Activated CD4-positive, alpha-beta T cell treated with anti-CD3 and anti-CD28 coated beads for 36 hours (primary cell): ENCODE measurements around the gene USP10. TPM values are rescaled to one million over a fixed set of nuclear protein-coding genes. Genes with fewer than 3 reads are reported as not detected.
A peak's percentile ranks its signal among the peaks of the same experiment; 100 is the strongest.
"Not testable (repeated sequence)": the region's sequence is repeated elsewhere in the genome, so short reads cannot be mapped to it uniquely, and the experiment has no call there.

ENCODE experiments used
- ATAC-seq: fragments of 200-7000 bp; cut with Tn5 transposase; one replicate; pipeline ENCODE4 v1.10.0; 2021; ENCODE audit warnings: mild to moderate bottlenecking, moderate library complexity
- CTCF ChIA-PET: fragments of 350-600 bp; sonication (Branson Sonifier 250); formaldehyde crosslinking; loops from one replicate; lab custom pipeline; 2021; ENCODE audit warnings: antibody characterized with exemption; lab: Charles Lee
- POLR2A ChIA-PET: fragments of 350-600 bp; sonication (Branson Sonifier 250); formaldehyde crosslinking; loops from one replicate; lab custom pipeline; 2021; ENCODE audit warnings: antibody characterized with exemption, inconsistent platforms; lab: Charles Lee
- DNase-seq: peaks from one replicate; pipeline ENCODE4 v3.0.0-alpha.2; 2020
- H3K27ac Mint-ChIP-seq: one replicate; pipeline ENCODE4 v1.8.0; 2021; ENCODE audit warnings: mixed read lengths
- H3K27me3 Mint-ChIP-seq: one replicate; pipeline ENCODE4 v1.8.0; 2021; ENCODE audit warnings: mixed read lengths
- H3K36me3 Mint-ChIP-seq: one replicate; pipeline ENCODE4 v1.8.0; 2021; ENCODE audit warnings: low read depth, mixed read lengths
- H3K4me1 Mint-ChIP-seq: one replicate; pipeline ENCODE4 v1.8.0; 2021; ENCODE audit warnings: mixed read lengths
- H3K4me3 Mint-ChIP-seq: one replicate; pipeline ENCODE4 v1.8.0; 2021; ENCODE audit warnings: mild to moderate bottlenecking, moderate library complexity, mixed read lengths
- H3K9me3 Mint-ChIP-seq: one replicate; pipeline ENCODE4 v1.8.0; 2021; ENCODE audit warnings: low read depth, mixed read lengths
- intact Hi-C, 2 experiments: fragments of 100-400 bp; cut with DNase I in 1 of 2; cut with micrococcal nuclease in 1 of 2; formaldehyde crosslinking; loops; one replicate each; pipeline versions ENCODE4 v1.14.2 to v1.15.1; 2022 to 2024; cut with DNase I, micrococcal nuclease
- total RNA-seq, 2 experiments: library from RNA; stranded (reverse); gene quantifications; one replicate each; pipeline ENCODE4 v1.2.3, GENCODE V29; 2021

USP10 gene
- total RNA-seq, 2 experiments from 2014 or later = 117 to 133 TPM

GRCh38 chr16:84728853-84729424, 29.1 kb downstream of the USP10 start:
- Mint-ChIP-seq H3K27ac (no peak overlapping the region), H3K36me3 (peaks cover 3% of the 10 kb centered on the region), H3K9me3 (no peaks in the 10 kb centered on the region), H3K4me1 (peaks cover 70% of the 10 kb centered on the region), H3K27me3 (no peaks in the 10 kb centered on the region), H3K4me3 (no peak overlapping the region)
- ChIA-PET POLR2A (interaction anchor here (0.7 kb wide), 1 partner anchor 18 kb away, joined by 3 read pairs; no protein-coding TSS in a partner anchor), CTCF (interaction anchor here (0.8 to 4.1 kb wide), 9 partner anchors 10 to 108 kb away, joined by 3 to 35 read pairs (median 5); no protein-coding TSS in a partner anchor)
- ATAC-seq (no peak), DNase-seq (no peak)
- intact Hi-C loops = loop anchor here (5.0 kb wide), 2 partner anchors 217 to 452 kb away; no protein-coding TSS in a partner anchor

GRCh38 chr16:84729716-84730320, 30.0 kb downstream of the USP10 start:
- DNase-seq (no peak), ATAC-seq (no peak)
- Mint-ChIP-seq H3K4me1 (peaks cover 61% of the 10 kb centered on the region), H3K27ac (peak overlapping the region; percentile 39), H3K9me3 (no peaks in the 10 kb centered on the region), H3K4me3 (no peak overlapping the region), H3K36me3 (peaks cover 9% of the 10 kb centered on the region), H3K27me3 (no peaks in the 10 kb centered on the region)
- ChIA-PET POLR2A (no interaction called here), CTCF (interaction anchor here (0.6 to 4.1 kb wide), 16 partner anchors 9 to 385 kb away, joined by 3 to 35 read pairs (median 4); no protein-coding TSS in a partner anchor)
- intact Hi-C loops = loop anchor here (5.0 kb wide), 2 partner anchors 218 to 453 kb away; no protein-coding TSS in a partner anchor

- Mint-ChIP-seq H3K27ac (no peak overlapping the region), H3K9me3 (no peaks in the 10 kb centered on the region), H3K27me3 (no peaks in the 10 kb centered on the region), H3K4me1 (peaks cover 60% of the 10 kb centered on the region), H3K4me3 (peak overlapping the region; percentile 16), H3K36me3 (peaks cover 14% of the 10 kb centered on the region)
- ChIA-PET POLR2A (no interaction called here), CTCF (interaction anchor here (0.6 to 4.1 kb wide), 10 partner anchors 9 to 384 kb away, joined by 3 to 35 read pairs (median 4); no protein-coding TSS in a partner anchor)
- intact Hi-C loops = no loop called here
- peak; percentile 64 for DNase-seq
- ATAC-seq = peak; percentile 85
Observed at GRCh38 chr16:84730406-84731106, 30.8 kb downstream of the USP10 start.

GRCh38 chr16:84732332-84732673, 32.5 kb downstream of the USP10 start:
- intact Hi-C loops, ATAC-seq, DNase-seq, H3K4me3 Mint-ChIP-seq, H3K27me3 Mint-ChIP-seq, POLR2A ChIA-PET, H3K27ac Mint-ChIP-seq, H3K9me3 Mint-ChIP-seq: not testable (repeated sequence)
- CTCF ChIA-PET = interaction anchor here (1.0 to 4.1 kb wide), 4 partner anchors 8 to 60 kb away, joined by 3 to 12 read pairs (median 4); no protein-coding TSS in a partner anchor
- peaks cover 58% of the 10 kb centered on the region for H3K4me1 Mint-ChIP-seq
- peaks cover 19% of the 10 kb centered on the region for H3K36me3 Mint-ChIP-seq

GRCh38 chr16:84732674-84733352, 33.0 kb downstream of the USP10 start:
- Mint-ChIP-seq H3K4me1 (peaks cover 59% of the 10 kb centered on the region), H3K27ac (no peak overlapping the region), H3K4me3 (no peak overlapping the region), H3K9me3 (no peaks in the 10 kb centered on the region), H3K36me3 (peaks cover 19% of the 10 kb centered on the region), H3K27me3 (no peaks in the 10 kb centered on the region)
- ChIA-PET CTCF (interaction anchor here (1.5 to 2.7 kb wide), 2 partner anchors 22 to 60 kb away, joined by 5 to 14 read pairs; no protein-coding TSS in a partner anchor), POLR2A (no interaction called here)
- no peak for ATAC-seq
- intact Hi-C loops = no loop called here
- no peak for DNase-seq

GRCh38 chr16:84735849-84736586, 36.2 kb downstream of the USP10 start:
- POLR2A ChIA-PET = interaction anchor here (0.7 kb wide), 1 partner anchor 84 kb away, joined by 5 read pairs; no protein-coding TSS in a partner anchor
- no peaks in the 10 kb centered on the region for H3K9me3 Mint-ChIP-seq
- no peak overlapping the region for H3K4me3 Mint-ChIP-seq
- ATAC-seq = peak; percentile 12
- no peaks in the 10 kb centered on the region for H3K27me3 Mint-ChIP-seq
- peaks cover 54% of the 10 kb centered on the region for H3K4me1 Mint-ChIP-seq
- DNase-seq = peak; percentile 39
- peaks cover 24% of the 10 kb centered on the region for H3K36me3 Mint-ChIP-seq
- H3K27ac Mint-ChIP-seq = peak overlapping the region; percentile 24
- intact Hi-C loops = loop anchor here in 1 of 2 experiments (5.0 kb wide), 1 partner anchor 34 kb away; no protein-coding TSS in a partner anchor
- CTCF ChIA-PET = interaction anchor here (0.7 to 7.1 kb wide), 9 partner anchors 10 to 236 kb away, joined by 3 to 74 read pairs (median 4); no protein-coding TSS in a partner anchor

- ChIA-PET CTCF (interaction anchor here (0.5 to 7.1 kb wide), 25 partner anchors 8 to 318 kb away, joined by 3 to 74 read pairs (median 6); no protein-coding TSS in a partner anchor), POLR2A (no interaction called here)
- intact Hi-C loops = loop anchor here (1.0 to 5.0 kb wide), 5 partner anchors 35 to 233 kb away; no protein-coding TSS in a partner anchor
- Mint-ChIP-seq H3K9me3 (no peaks in the 10 kb centered on the region), H3K36me3 (peaks cover 35% of the 10 kb centered on the region), H3K27ac (peak overlapping the region; percentile 67), H3K27me3 (no peaks in the 10 kb centered on the region), H3K4me3 (no peak overlapping the region), H3K4me1 (peaks cover 58% of the 10 kb centered on the region)
- DNase-seq (no peak), ATAC-seq (no peak)
Observed at GRCh38 chr16:84737192-84738011, 37.6 kb downstream of the USP10 start.

GRCh38 chr16:84738255-84739038, 38.6 kb downstream of the USP10 start:
- Mint-ChIP-seq H3K4me3 (no peak overlapping the region), H3K36me3 (peaks cover 40% of the 10 kb centered on the region), H3K27me3 (no peaks in the 10 kb centered on the region), H3K9me3 (no peaks in the 10 kb centered on the region), H3K4me1 (peaks cover 59% of the 10 kb centered on the region), H3K27ac (peak overlapping the region; percentile 42)
- intact Hi-C loops = loop anchor here (1.0 to 5.0 kb wide), 5 partner anchors 36 to 232 kb away; no protein-coding TSS in a partner anchor
- ChIA-PET POLR2A (interaction anchor here (0.5 to 0.6 kb wide), 2 partner anchors 45 to 699 kb away, joined by 3 to 10 read pairs; no protein-coding TSS in a partner anchor), CTCF (interaction anchor here (0.5 to 7.1 kb wide), 46 partner anchors 9 to 709 kb away, joined by 3 to 74 read pairs (median 4); partner anchors contain the start of gene COTL1)
- ATAC-seq (peak; percentile 79), DNase-seq (peak; percentile 85)
